ENCODE measurements around the gene FALEC.

The FALEC gene

GRCh38 chr1:150582371-150582770 is 66.8 kb downstream of the FALEC start:
- Histone ChIP-seq H3K36me3 (ENCODE audit: control insufficient read depth, insufficient read depth, low read length) (peaks cover 10% of the 10 kb centered on the region), H3K4me1 (ENCODE audit: control insufficient read depth, insufficient read depth, low read length, poor library complexity, severe bottlenecking) (peaks cover 3% of the 10 kb centered on the region), H3K27ac (ENCODE audit: low read depth, low read length, severe bottlenecking) (no peak overlapping the region), H3K4me3 (ENCODE audit: extremely low read depth, insufficient read depth, low read length, poor library complexity, severe bottlenecking) (no peak overlapping the region), H3K9me3 (ENCODE audit: control insufficient read depth, low read length) (no peaks in the 10 kb centered on the region)
- WGBS, 2 experiments (ENCODE audit: insufficient coverage in 2 of 2) = 92 to 100% methylated on average over 1 to 2 of the region's 2 CpGs

Data from mesodermal cell (in vitro differentiated cells).